ENCODE results near the gene TLE1.

Gene TLE1

GRCh38 chr9:81656004-81656403 lies 33.3 kb downstream of the TLE1 start:
- TF ChIP-seq POLR2AphosphoS5 (IDR thresholded peaks at IDR 0.05; ENCODE audit: low read depth, low read length): no peak

- TF ChIP-seq REST (IDR thresholded peaks at IDR 0.05; ENCODE audit: insufficient read depth in 1 of 2, low read depth in 2 of 2, low read length in 2 of 2): no peak
- no peak for TF ChIP-seq TAF1 (IDR thresholded peaks at IDR 0.05; ENCODE audit: borderline replicate concordance, insufficient read depth, low read length)
- no peak for TF ChIP-seq FOXP2 (optimal IDR thresholded peaks at IDR 0.05; ENCODE audit: borderline replicate concordance, extremely low read depth, extremely low read length, insufficient read depth)
- no peak for TF ChIP-seq POLR2AphosphoS5 (IDR thresholded peaks at IDR 0.05; ENCODE audit: low read depth, low read length)
- no peak for TF ChIP-seq SIN3A (IDR thresholded peaks at IDR 0.05; ENCODE audit: borderline replicate concordance, insufficient read depth, low read length)
Observed at GRCh38 chr9:81653240-81653639, 36.1 kb downstream of the TLE1 start.

- TF ChIP-seq FOXP2 (optimal IDR thresholded peaks at IDR 0.05; ENCODE audit: borderline replicate concordance, extremely low read depth, extremely low read length, insufficient read depth) (no peak), SIN3A (IDR thresholded peaks at IDR 0.05; ENCODE audit: borderline replicate concordance, insufficient read depth, low read length) (no peak), POLR2AphosphoS5 (IDR thresholded peaks at IDR 0.05; ENCODE audit: low read depth, low read length) (no peak)
Observed at GRCh38 chr9:81652058-81652687, 37.2 kb downstream of the TLE1 start.

- TF ChIP-seq REST (IDR thresholded peaks at IDR 0.05; ENCODE audit: insufficient read depth in 1 of 2, low read depth in 2 of 2, low read length in 2 of 2): no peak
- TF ChIP-seq FOXP2 (optimal IDR thresholded peaks at IDR 0.05; ENCODE audit: borderline replicate concordance, extremely low read depth, extremely low read length, insufficient read depth): no peak
- TF ChIP-seq SIN3A (IDR thresholded peaks at IDR 0.05; ENCODE audit: borderline replicate concordance, insufficient read depth, low read length): no peak
- TF ChIP-seq POLR2AphosphoS5 (IDR thresholded peaks at IDR 0.05; ENCODE audit: low read depth, low read length): no peak
- TF ChIP-seq TAF1 (IDR thresholded peaks at IDR 0.05; ENCODE audit: borderline replicate concordance, insufficient read depth, low read length): no peak
Observed at GRCh38 chr9:81650586-81651515, 38.5 kb downstream of the TLE1 start.

- TF ChIP-seq FOXP2 (optimal IDR thresholded peaks at IDR 0.05; ENCODE audit: borderline replicate concordance, extremely low read depth, extremely low read length, insufficient read depth) (no peak), REST (IDR thresholded peaks at IDR 0.05; ENCODE audit: insufficient read depth in 1 of 2, low read depth in 2 of 2, low read length in 2 of 2) (no peak), POLR2AphosphoS5 (IDR thresholded peaks at IDR 0.05; ENCODE audit: low read depth, low read length) (no peak), SIN3A (IDR thresholded peaks at IDR 0.05; ENCODE audit: borderline replicate concordance, insufficient read depth, low read length) (no peak), TAF1 (IDR thresholded peaks at IDR 0.05; ENCODE audit: borderline replicate concordance, insufficient read depth, low read length) (no peak)
Observed at GRCh38 chr9:81649475-81650240, 39.7 kb downstream of the TLE1 start.

Measured in PFSK-1 (cell line).